Natural killer cell (primary cell): Measurements from ENCODE around the gene ZNF142. TPM values are rescaled to one million over a fixed set of nuclear protein-coding genes. Genes with fewer than 3 reads are reported as not detected.

Experiments used
- ATAC-seq, 3 donors: fragments of 150-1000 bp in 2 of 3; fragments of 200-7000 bp in 1 of 3; cut with Tn5 transposase; 1 replicate in 1 of 3; 2 replicates in 2 of 3; pipeline ENCODE4 v1.10.0; 2021; ENCODE audit warnings: mild to moderate bottlenecking in 2 of 3, moderate library complexity in 2 of 3
- DNase-seq, 2 donors: peaks; one replicate each; pipeline versions ENCODE4 v3.0.0 to v3.0.0-alpha.2; 2013 to 2021; ENCODE audit warnings: mixed read lengths in 1 of 2
- H3K27ac ChIP-seq: one replicate; pipeline ENCODE4 v1.5.1; 2013; ENCODE audit warnings: mild to moderate bottlenecking, low read length
- H3K27me3 ChIP-seq: one replicate; pipeline ENCODE4 v1.6.1; 2013; ENCODE audit warnings: low read length; ENCODE audit not compliant: control insufficient read depth, insufficient read depth
- H3K36me3 ChIP-seq: one replicate; pipeline ENCODE4 v1.6.1; 2013; ENCODE audit warnings: low read length; ENCODE audit not compliant: control insufficient read depth, insufficient read depth
- H3K4me1 ChIP-seq: one replicate; pipeline ENCODE4 v1.6.1; 2013; ENCODE audit warnings: low read length; ENCODE audit not compliant: control insufficient read depth, insufficient read depth
- H3K4me3 ChIP-seq: one replicate; pipeline ENCODE4 v1.5.1; 2013; ENCODE audit warnings: low read length
- H3K9me3 ChIP-seq: one replicate; pipeline ENCODE4 v1.6.1; 2013; ENCODE audit warnings: low read length; ENCODE audit not compliant: control insufficient read depth, insufficient read depth
- H3K27ac Mint-ChIP-seq, 2 donors: one replicate each; pipeline ENCODE4 v1.8.0; 2022; ENCODE audit warnings: mild to moderate bottlenecking in 2 of 2, mixed read lengths in 2 of 2, moderate library complexity in 1 of 2
- H3K27me3 Mint-ChIP-seq, 2 donors: one replicate each; pipeline ENCODE4 v1.8.0; 2022; ENCODE audit warnings: low read depth in 2 of 2, mixed read lengths in 2 of 2
- H3K36me3 Mint-ChIP-seq: one replicate; pipeline ENCODE4 v1.8.0; 2022; ENCODE audit warnings: mixed read lengths
- H3K4me1 Mint-ChIP-seq, 2 donors: one replicate each; pipeline ENCODE4 v1.8.0; 2022; ENCODE audit warnings: mixed read lengths in 2 of 2
- H3K4me3 Mint-ChIP-seq: one replicate; pipeline ENCODE4 v1.8.0; 2022; ENCODE audit warnings: mild to moderate bottlenecking, moderate library complexity, mixed read lengths
- H3K9me3 Mint-ChIP-seq, 2 donors: one replicate each; pipeline ENCODE4 v1.8.0; 2022; ENCODE audit warnings: mixed read lengths in 2 of 2
- WGBS: methylation state at CpG from one replicate; pipeline ENCODE4 v1.1.7; 2013; ENCODE audit warnings: missing lambda C conversion rate; ENCODE audit not compliant: insufficient coverage; 5-methylcytosine and 5-hydroxymethylcytosine counted together
- intact Hi-C: fragments of 100-400 bp; cut with micrococcal nuclease; formaldehyde crosslinking; loops from one replicate; pipeline ENCODE4 v1.14.2; 2022
- total RNA-seq, 4 donors: library from RNA; stranded (reverse); fragments of 120-200 nt in 1 of 4; gene quantifications; one replicate each; pipeline versions ENCODE4 v1.2.3 to v1.2.4, GENCODE V29; 2013 to 2022
- TF ChIP-seq, protein P1 (sequence below): fragments of 200-600 bp; IDR thresholded peaks from one replicate; pipeline ENCODE4 v1.8.0; 2022; ENCODE audit warnings: antibody characterized with exemption

ZNF142 gene
- total RNA-seq, 3 donors from 2014 or later (not counting 1 experiment from before 2014, with no cell fraction given) = 57.0 to 67.8 (median 62.6) TPM

DNA sequence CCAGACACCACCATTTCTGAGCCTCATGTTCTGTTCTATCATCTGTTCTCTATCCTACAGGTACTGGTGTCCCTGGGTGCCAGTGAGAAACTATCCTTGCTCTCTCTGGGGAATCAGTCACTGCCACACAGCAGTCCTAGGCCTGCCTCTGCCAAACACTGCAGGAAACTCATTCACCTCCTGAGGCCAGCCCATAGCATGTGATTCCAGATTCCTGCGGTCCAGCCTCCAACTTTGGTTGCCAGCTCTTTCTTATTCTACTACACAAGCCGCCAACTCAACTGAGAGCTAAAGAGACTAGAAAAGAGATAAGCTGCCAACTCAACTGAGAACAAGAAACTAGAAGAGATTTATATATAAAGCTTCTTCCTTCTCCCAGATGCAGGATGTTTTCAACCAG is 42.4 kb upstream of the ZNF142 start:
- DNase-seq = no peak
- no peak for ATAC-seq
- Histone ChIP-seq H3K27ac (no peak overlapping the region), H3K4me1 (no peaks in the 10 kb centered on the region), H3K27me3 (no peaks in the 10 kb centered on the region), H3K36me3 (no peaks in the 10 kb centered on the region), H3K9me3 (no peaks in the 10 kb centered on the region), H3K4me3 (no peak overlapping the region)
- no peaks in the 10 kb centered on the region for H3K36me3 Mint-ChIP-seq
- H3K9me3 Mint-ChIP-seq = no peaks in the 10 kb centered on the region
- H3K4me1 Mint-ChIP-seq = no peaks in the 10 kb centered on the region
- H3K27ac Mint-ChIP-seq = no peak overlapping the region
- no peak overlapping the region for H3K4me3 Mint-ChIP-seq
- WGBS = 86% methylated on average over 2 of the region's 2 CpGs
- intact Hi-C loops = no loop called here
- TF ChIP-seq, protein P1, sequence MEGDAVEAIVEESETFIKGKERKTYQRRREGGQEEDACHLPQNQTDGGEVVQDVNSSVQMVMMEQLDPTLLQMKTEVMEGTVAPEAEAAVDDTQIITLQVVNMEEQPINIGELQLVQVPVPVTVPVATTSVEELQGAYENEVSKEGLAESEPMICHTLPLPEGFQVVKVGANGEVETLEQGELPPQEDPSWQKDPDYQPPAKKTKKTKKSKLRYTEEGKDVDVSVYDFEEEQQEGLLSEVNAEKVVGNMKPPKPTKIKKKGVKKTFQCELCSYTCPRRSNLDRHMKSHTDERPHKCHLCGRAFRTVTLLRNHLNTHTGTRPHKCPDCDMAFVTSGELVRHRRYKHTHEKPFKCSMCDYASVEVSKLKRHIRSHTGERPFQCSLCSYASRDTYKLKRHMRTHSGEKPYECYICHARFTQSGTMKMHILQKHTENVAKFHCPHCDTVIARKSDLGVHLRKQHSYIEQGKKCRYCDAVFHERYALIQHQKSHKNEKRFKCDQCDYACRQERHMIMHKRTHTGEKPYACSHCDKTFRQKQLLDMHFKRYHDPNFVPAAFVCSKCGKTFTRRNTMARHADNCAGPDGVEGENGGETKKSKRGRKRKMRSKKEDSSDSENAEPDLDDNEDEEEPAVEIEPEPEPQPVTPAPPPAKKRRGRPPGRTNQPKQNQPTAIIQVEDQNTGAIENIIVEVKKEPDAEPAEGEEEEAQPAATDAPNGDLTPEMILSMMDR = no peak
- H3K27me3 Mint-ChIP-seq = no peaks in the 10 kb centered on the region

DNA sequence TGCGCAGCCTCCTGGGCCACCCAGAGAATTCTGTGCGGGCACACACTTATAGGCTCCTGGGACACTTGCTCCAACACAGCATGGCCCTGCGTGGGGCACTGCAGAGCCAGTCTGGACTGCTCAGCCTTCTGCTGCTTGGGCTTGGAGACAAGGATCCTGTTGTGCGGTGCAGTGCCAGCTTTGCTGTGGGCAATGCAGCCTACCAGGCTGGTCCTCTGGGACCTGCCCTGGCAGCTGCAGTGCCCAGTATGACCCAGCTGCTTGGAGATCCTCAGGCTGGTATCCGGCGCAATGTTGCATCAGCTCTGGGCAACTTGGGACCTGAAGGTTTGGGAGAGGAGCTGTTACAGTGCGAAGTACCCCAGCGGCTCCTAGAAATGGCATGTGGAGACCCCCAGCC is 39.5 kb upstream of the ZNF142 start:
- Histone ChIP-seq H3K27me3 (no peaks in the 10 kb centered on the region), H3K36me3 (no peaks in the 10 kb centered on the region), H3K27ac (no peak overlapping the region), H3K9me3 (no peaks in the 10 kb centered on the region), H3K4me3 (no peak overlapping the region), H3K4me1 (no peaks in the 10 kb centered on the region)
- no peak for ATAC-seq
- no peak for DNase-seq
- Mint-ChIP-seq H3K27me3 (no peaks in the 10 kb centered on the region), H3K4me3 (no peak overlapping the region), H3K27ac (no peak overlapping the region), H3K4me1 (no peaks in the 10 kb centered on the region), H3K36me3 (no peaks in the 10 kb centered on the region), H3K9me3 (no peaks in the 10 kb centered on the region)
- TF ChIP-seq, protein P1 = no peak
- WGBS = 95% methylated on average over 8 of the region's 8 CpGs
- intact Hi-C loops = no loop called here

DNA sequence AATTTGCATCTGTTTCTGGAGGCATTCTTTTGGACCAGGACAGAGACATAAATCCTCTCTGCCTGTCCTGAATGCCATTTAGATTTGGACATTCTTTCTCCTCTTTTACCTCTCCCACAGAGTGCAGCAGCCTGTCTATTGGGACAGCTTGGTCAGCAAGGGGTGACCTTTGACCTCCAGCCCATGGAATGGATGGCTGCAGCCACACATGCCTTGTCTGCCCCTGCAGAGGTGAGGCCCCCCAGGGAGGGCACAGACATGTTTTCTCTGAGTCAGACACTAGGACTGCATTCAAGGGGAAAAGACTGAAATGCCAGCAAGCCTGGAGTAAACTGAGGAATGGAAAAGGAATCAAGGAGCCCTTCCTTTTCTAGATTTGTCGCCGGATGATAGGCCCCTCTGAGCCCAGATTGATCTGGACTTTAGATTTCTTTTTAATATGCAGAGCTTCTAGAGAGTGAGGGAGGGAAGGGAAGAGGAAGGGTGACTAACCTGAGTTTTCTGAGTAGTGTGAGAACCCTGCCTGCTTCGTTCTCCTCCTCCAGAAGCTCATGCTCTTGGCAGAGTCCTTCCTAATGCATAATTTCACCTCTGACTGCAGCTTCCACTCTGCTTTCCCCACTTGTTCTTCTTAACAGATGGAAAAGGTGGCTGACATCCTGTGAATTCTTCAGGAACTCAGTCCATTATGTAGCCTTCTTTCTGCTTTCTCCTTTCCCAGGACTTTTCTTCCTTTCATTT is 35.2 kb upstream of the ZNF142 start:
- WGBS = 92% methylated on average over 3 of the region's 3 CpGs

More for the DNA sequence above, 35.2 kb upstream of the ZNF142 start:
- TF ChIP-seq, protein P1 = no peak
- Mint-ChIP-seq H3K4me1 (no peaks in the 10 kb centered on the region), H3K27ac (no peak overlapping the region), H3K4me3 (no peak overlapping the region), H3K9me3 (no peaks in the 10 kb centered on the region), H3K27me3 (no peaks in the 10 kb centered on the region), H3K36me3 (peaks cover 5% of the 10 kb centered on the region)
- intact Hi-C loops = no loop called here
- no peaks in the 10 kb centered on the region for H3K4me1 ChIP-seq
- peaks cover 5% of the 10 kb centered on the region for H3K36me3 ChIP-seq
- H3K9me3 ChIP-seq = no peaks in the 10 kb centered on the region
- no peaks in the 10 kb centered on the region for H3K27me3 ChIP-seq
- ATAC-seq = no peak
- H3K27ac ChIP-seq = no peak overlapping the region
- DNase-seq = no peak
- no peak overlapping the region for H3K4me3 ChIP-seq
